Gastrocnemius medialis (tissue), 4 donors: ENCODE measurements around the gene ANGPTL7.

ENCODE experiments used
- POLR2A ChIP-seq, 2 donors: fragments of 450-650 bp; IDR thresholded peaks; one replicate each; pipeline ENCODE4 v1.6.1; 2017; ENCODE audit warnings: antibody characterized with exemption in 2 of 2, mild to moderate bottlenecking in 2 of 2, moderate library complexity in 2 of 2
- TF ChIP-seq, protein P1 (sequence below), 5 experiments: fragments of 450-650 bp in 3 of 5; fragments of 200-600 bp in 2 of 5; sonication (generic) in 2 of 5; IDR thresholded peaks in 4 of 5; conservative IDR thresholded peaks in 1 of 5; 1 replicate in 4 of 5; 2 replicates in 1 of 5; pipeline ENCODE4 v1.5.1; 2016 to 2019; ENCODE audit warnings: antibody characterized with exemption in 5 of 5, mild to moderate bottlenecking in 3 of 5, moderate library complexity in 3 of 5

- TF ChIP-seq POLR2A (IDR thresholded peaks at IDR 0.05): no peak
- TF ChIP-seq, protein P1, sequence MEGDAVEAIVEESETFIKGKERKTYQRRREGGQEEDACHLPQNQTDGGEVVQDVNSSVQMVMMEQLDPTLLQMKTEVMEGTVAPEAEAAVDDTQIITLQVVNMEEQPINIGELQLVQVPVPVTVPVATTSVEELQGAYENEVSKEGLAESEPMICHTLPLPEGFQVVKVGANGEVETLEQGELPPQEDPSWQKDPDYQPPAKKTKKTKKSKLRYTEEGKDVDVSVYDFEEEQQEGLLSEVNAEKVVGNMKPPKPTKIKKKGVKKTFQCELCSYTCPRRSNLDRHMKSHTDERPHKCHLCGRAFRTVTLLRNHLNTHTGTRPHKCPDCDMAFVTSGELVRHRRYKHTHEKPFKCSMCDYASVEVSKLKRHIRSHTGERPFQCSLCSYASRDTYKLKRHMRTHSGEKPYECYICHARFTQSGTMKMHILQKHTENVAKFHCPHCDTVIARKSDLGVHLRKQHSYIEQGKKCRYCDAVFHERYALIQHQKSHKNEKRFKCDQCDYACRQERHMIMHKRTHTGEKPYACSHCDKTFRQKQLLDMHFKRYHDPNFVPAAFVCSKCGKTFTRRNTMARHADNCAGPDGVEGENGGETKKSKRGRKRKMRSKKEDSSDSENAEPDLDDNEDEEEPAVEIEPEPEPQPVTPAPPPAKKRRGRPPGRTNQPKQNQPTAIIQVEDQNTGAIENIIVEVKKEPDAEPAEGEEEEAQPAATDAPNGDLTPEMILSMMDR (IDR thresholded peaks at IDR 0.05 in 4 of 5, conservative IDR thresholded peaks at IDR 0.05 in 1 of 5): no peak
Measured at GRCh38 chr1:11229203-11229602, 40.0 kb downstream of the ANGPTL7 start.
